Vagina (tissue), 2 donors: ENCODE results near the gene GPC5. TPM values are rescaled to one million over a fixed set of nuclear protein-coding genes. Genes with fewer than 3 reads are reported as not detected.

Experiments used
- DNase-seq, 2 donors: peaks; one replicate each; pipeline ENCODE4 v3.0.0-alpha.2; 2017; ENCODE audit errors: extremely low spot score in 2 of 2
- H3K27ac ChIP-seq: fragments of 200-600 bp; sonication (generic); one replicate; pipeline ENCODE4 v1.5.1; 2019
- H3K27me3 ChIP-seq: fragments of 200-600 bp; sonication (generic); one replicate; pipeline ENCODE4 v1.5.1; 2019
- H3K36me3 ChIP-seq, 2 donors: fragments of 200-600 bp; sonication (generic); one replicate each; pipeline ENCODE4 v1.5.1; 2017 to 2019
- H3K4me1 ChIP-seq: fragments of 200-600 bp; sonication (generic); one replicate; pipeline ENCODE4 v1.5.1; 2019
- H3K4me3 ChIP-seq, 2 donors: fragments of 200-600 bp; sonication (generic); 1 replicate in 1 of 2; 2 replicates in 1 of 2; pipeline ENCODE4 v1.5.1; 2016 to 2019
- H3K9me3 ChIP-seq: fragments of 200-600 bp; sonication (generic); one replicate; pipeline ENCODE4 v1.5.1; 2019
- CTCF ChIP-seq, 3 experiments: fragments of 450-650 bp in 2 of 3; fragments of 200-600 bp in 1 of 3; sonication (generic) in 1 of 3; IDR thresholded peaks; one replicate each; pipeline ENCODE4 v1.5.1; 2017 to 2019; ENCODE audit warnings: antibody characterized with exemption in 3 of 3, mild to moderate bottlenecking in 2 of 3, moderate library complexity in 2 of 3
- POLR2A ChIP-seq, 2 donors: fragments of 450-650 bp; IDR thresholded peaks; one replicate each; pipeline ENCODE4 v1.6.1; 2017; ENCODE audit warnings: antibody characterized with exemption in 2 of 2, mild to moderate bottlenecking in 2 of 2, moderate library complexity in 2 of 2
- POLR2AphosphoS5 ChIP-seq, 2 donors: sonication (generic); formaldehyde crosslinking; IDR thresholded peaks; one replicate each; pipeline ENCODE4 v1.9.0; 2017; ENCODE audit warnings: antibody characterized with exemption in 2 of 2, mild to moderate bottlenecking in 2 of 2, low read depth in 1 of 2; ENCODE audit not compliant: insufficient read depth in 1 of 2
- intact Hi-C: fragments of 100-400 bp; cut with DNase I; formaldehyde crosslinking; loops from one replicate; pipeline ENCODE4 v1.15.1; 2023
- total RNA-seq: library from RNA; depleted of rRNA; stranded (reverse); fragments of >200 nt; gene quantifications from one replicate; pipeline ENCODE4 v1.2.3, GENCODE V29; 2016

Gene GPC5
- total RNA-seq, 1 donor from 2014 or later, result 1.7 TPM

GRCh38 chr13:92825938-92826596 lies 1427.6 kb downstream of the GPC5 start:
- H3K9me3 ChIP-seq, result no peaks in the 10 kb centered on the region
- no peak overlapping the region for H3K27ac ChIP-seq
- no peak overlapping the region for H3K4me3 ChIP-seq
- no peaks in the 10 kb centered on the region for H3K4me1 ChIP-seq
- DNase-seq, result no peak
- H3K27me3 ChIP-seq, result no peaks in the 10 kb centered on the region
- intact Hi-C loops, result no loop called here
- no peak for TF ChIP-seq CTCF (IDR thresholded peaks at IDR 0.05)
- no peak for TF ChIP-seq POLR2AphosphoS5 (IDR thresholded peaks at IDR 0.05; ENCODE audit: insufficient read depth in 1 of 2, low read depth in 1 of 2)
- no peak for TF ChIP-seq POLR2A (IDR thresholded peaks at IDR 0.05)
- H3K36me3 ChIP-seq, result no peaks in the 10 kb centered on the region

- no peaks in the 10 kb centered on the region for H3K9me3 ChIP-seq
- intact Hi-C loops, result no loop called here
- DNase-seq, result no peak
- no peak overlapping the region for H3K27ac ChIP-seq
- TF ChIP-seq POLR2A (IDR thresholded peaks at IDR 0.05) (no peak), POLR2AphosphoS5 (IDR thresholded peaks at IDR 0.05; ENCODE audit: insufficient read depth in 1 of 2, low read depth in 1 of 2) (no peak), CTCF (IDR thresholded peaks at IDR 0.05) (no peak)
- no peaks in the 10 kb centered on the region for H3K27me3 ChIP-seq
- H3K4me3 ChIP-seq, result no peak overlapping the region
- H3K36me3 ChIP-seq, result no peaks in the 10 kb centered on the region
- H3K4me1 ChIP-seq, result no peaks in the 10 kb centered on the region
These were observed 1429.1 kb downstream of the GPC5 start for GRCh38 chr13:92827503-92827902.

GRCh38 chr13:92829930-92830329 lies 1431.5 kb downstream of the GPC5 start:
- Histone ChIP-seq H3K27ac (no peak overlapping the region), H3K27me3 (no peaks in the 10 kb centered on the region), H3K9me3 (no peaks in the 10 kb centered on the region), H3K36me3 (no peaks in the 10 kb centered on the region), H3K4me3 (no peak overlapping the region), H3K4me1 (no peaks in the 10 kb centered on the region)
- intact Hi-C loops, result no loop called here
- DNase-seq, result no peak
- TF ChIP-seq POLR2AphosphoS5 (IDR thresholded peaks at IDR 0.05; ENCODE audit: insufficient read depth in 1 of 2, low read depth in 1 of 2), result no peak
- no peak for TF ChIP-seq CTCF (IDR thresholded peaks at IDR 0.05)
- no peak for TF ChIP-seq POLR2A (IDR thresholded peaks at IDR 0.05)

- no peaks in the 10 kb centered on the region for H3K4me1 ChIP-seq
- H3K9me3 ChIP-seq, result no peaks in the 10 kb centered on the region
- H3K36me3 ChIP-seq, result no peaks in the 10 kb centered on the region
- TF ChIP-seq POLR2AphosphoS5 (IDR thresholded peaks at IDR 0.05; ENCODE audit: insufficient read depth in 1 of 2, low read depth in 1 of 2), result no peak
- TF ChIP-seq CTCF (IDR thresholded peaks at IDR 0.05), result no peak
- no peak for TF ChIP-seq POLR2A (IDR thresholded peaks at IDR 0.05)
- no peak overlapping the region for H3K27ac ChIP-seq
- no peak overlapping the region for H3K4me3 ChIP-seq
- H3K27me3 ChIP-seq, result no peaks in the 10 kb centered on the region
- intact Hi-C loops, result no loop called here
- DNase-seq, result no peak
These were observed 1432.4 kb downstream of the GPC5 start for GRCh38 chr13:92830821-92831220.

- intact Hi-C loops, result no loop called here
- Histone ChIP-seq H3K9me3 (no peaks in the 10 kb centered on the region), H3K4me3 (no peak overlapping the region), H3K36me3 (no peaks in the 10 kb centered on the region), H3K27me3 (no peaks in the 10 kb centered on the region), H3K27ac (no peak overlapping the region), H3K4me1 (no peaks in the 10 kb centered on the region)
- no peak for DNase-seq
- TF ChIP-seq POLR2A (IDR thresholded peaks at IDR 0.05) (no peak), CTCF (IDR thresholded peaks at IDR 0.05) (no peak), POLR2AphosphoS5 (IDR thresholded peaks at IDR 0.05; ENCODE audit: insufficient read depth in 1 of 2, low read depth in 1 of 2) (no peak)
These were observed 1434.7 kb downstream of the GPC5 start for GRCh38 chr13:92833071-92833470.
